HCT116 (cell line): Measurements from ENCODE around the gene GPR37L1. TPM values are rescaled to one million over a fixed set of nuclear protein-coding genes. Genes with fewer than 3 reads are reported as not detected.

Experiments
- ATAC-seq: fragments of 200-7000 bp; cut with Tn5 transposase; 2 replicates; pipeline ENCODE4 v1.9.1; 2020; ENCODE audit warnings: mild to moderate bottlenecking, moderate library complexity
- BruUV-seq: library from RNA; stranded (reverse); fragments of 400-500 nt; replicated peaks from 2 replicates; lab custom pipeline; 2021; lab: Mats Ljungman, UMichigan
- CTCF ChIA-PET: fragments of 300-600 bp; sonication (Branson Sonifier 250); formaldehyde crosslinking; loops from one replicate; lab custom pipeline; 2021; ENCODE audit warnings: antibody characterized with exemption; lab: Charles Lee
- POLR2A ChIA-PET: fragments of 300-600, 350-600 bp; sonication (Branson Sonifier 250); formaldehyde crosslinking; loops from one replicate; lab custom pipeline; 2021; ENCODE audit warnings: antibody characterized with exemption; lab: Charles Lee
- RAD21 ChIA-PET, 2 experiments: fragments of 300-600 bp; sonication (Branson Sonifier 250); formaldehyde crosslinking; loops; one replicate each; lab custom pipeline; 2023; ENCODE audit warnings: low total read pairs in 2 of 2; ENCODE audit not compliant: uncharacterized antibody in 2 of 2, unreplicated experiment in 2 of 2, low non-redundant PET in 1 of 2; lab: Charles Lee
- DNase-seq: peaks from one replicate; pipeline ENCODE4 v3.0.0-alpha.2; 2010; ENCODE audit warnings: low read depth, low spot score
- H2AFZ ChIP-seq: fragments of 200-600 bp; shearing (Covaris generic), sonication (generic); 2 replicates; pipeline ENCODE4 v1.6.1; 2017; ENCODE audit warnings: low read depth, mixed run types, mixed read lengths, antibody characterized with exemption, low read length; ENCODE audit not compliant: poor library complexity, severe bottlenecking
- H3K27ac ChIP-seq: 2 replicates; pipeline ENCODE4 v1.5.1; 2012; ENCODE audit warnings: low read depth, low read length
- H3K27me3 ChIP-seq: fragments of 200-600 bp; sonication (generic); 2 replicates; pipeline ENCODE4 v1.6.1; 2016; ENCODE audit warnings: mixed run types, low read length, mixed read lengths; ENCODE audit not compliant: insufficient read depth
- H3K36me3 ChIP-seq, 2 experiments: fragments of 200-500 bp in 1 of 2; fragments of 200-600 bp in 1 of 2; sonication (Bioruptor generic) in 1 of 2; sonication (generic) in 1 of 2; 2 replicates each; pipeline versions ENCODE4 v1.5.1 to v1.6.1; 2014 to 2016; ENCODE audit warnings: low read length in 2 of 2, inconsistent platforms in 1 of 2, mixed read lengths in 1 of 2, mixed run types in 1 of 2; ENCODE audit not compliant: insufficient read depth in 2 of 2, control insufficient read depth in 1 of 2
- H3K4me1 ChIP-seq, 2 experiments: fragments of 200-600 bp in 1 of 2; sonication (generic) in 1 of 2; 2 replicates each; pipeline versions ENCODE4 v1.5.1 to v1.6.1; 2012 to 2017; ENCODE audit warnings: low read length in 2 of 2, inconsistent platforms in 1 of 2, mild to moderate bottlenecking in 1 of 2, mixed read lengths in 1 of 2, mixed run types in 1 of 2, moderate library complexity in 1 of 2; ENCODE audit not compliant: insufficient read depth in 2 of 2, control insufficient read depth in 1 of 2
- H3K4me2 ChIP-seq: fragments of 200-600 bp; sonication (generic); 2 replicates; pipeline ENCODE4 v1.6.1; 2017; ENCODE audit warnings: mixed run types, low read length, mixed read lengths
- H3K4me3 ChIP-seq, 2 experiments: fragments of 200-600 bp in 1 of 2; sonication (generic) in 1 of 2; replicated peaks in 1 of 2; 2 replicates each; pipeline ENCODE4 v1.5.1; 2011 to 2016; ENCODE audit warnings: low read length in 2 of 2, control low read depth in 1 of 2, low read depth in 1 of 2, mild to moderate bottlenecking in 1 of 2, mixed read lengths in 1 of 2, mixed run types in 1 of 2
- H3K79me2 ChIP-seq: fragments of 200-600 bp; sonication (generic); 2 replicates; pipeline ENCODE4 v1.6.1; 2017; ENCODE audit warnings: mild to moderate bottlenecking, mixed run types, low read length, moderate library complexity, mixed read lengths; ENCODE audit not compliant: insufficient read depth
- H3K9ac ChIP-seq: fragments of 200-600 bp; sonication (generic); 2 replicates; pipeline ENCODE4 v1.6.1; 2016; ENCODE audit warnings: low read length, mixed read lengths
- H3K9me2 ChIP-seq: fragments of 200-600 bp; sonication (generic), shearing (Covaris generic); 2 replicates; pipeline ENCODE4 v1.6.1; 2017; ENCODE audit warnings: mixed run types, mild to moderate bottlenecking, moderate library complexity; ENCODE audit not compliant: insufficient read depth
- H3K9me3 ChIP-seq, 2 experiments: fragments of 200-500 bp in 1 of 2; fragments of 200-600 bp in 1 of 2; sonication (Bioruptor generic) in 1 of 2; sonication (generic) in 1 of 2; 2 replicates each; pipeline ENCODE4 v1.6.1; 2014 to 2017; ENCODE audit warnings: low read length in 2 of 2, mixed read lengths in 2 of 2, inconsistent platforms in 1 of 2, low read depth in 1 of 2, mild to moderate bottlenecking in 1 of 2, mixed run types in 1 of 2, moderate library complexity in 1 of 2; ENCODE audit not compliant: control insufficient read depth in 1 of 2, insufficient read depth in 1 of 2
- H4K20me1 ChIP-seq: fragments of 200-600 bp; sonication (generic), shearing (Covaris generic); 2 replicates; pipeline ENCODE4 v1.6.1; 2017; ENCODE audit warnings: mixed run types, mild to moderate bottlenecking, moderate library complexity; ENCODE audit not compliant: insufficient read depth
- CBX3 ChIP-seq: IDR thresholded peaks from 2 replicates; pipeline ENCODE4 v1.6.1; 2012; ENCODE audit warnings: low read depth
- CEBPB ChIP-seq: IDR thresholded peaks from 2 replicates; pipeline ENCODE4 v1.6.1; 2012; ENCODE audit warnings: low read depth
- EGR1 ChIP-seq: IDR thresholded peaks from 2 replicates; pipeline ENCODE4 v1.6.1; 2012; ENCODE audit warnings: low read depth
- ELF1 ChIP-seq: IDR thresholded peaks from 2 replicates; pipeline ENCODE4 v1.6.1; 2012; ENCODE audit warnings: low read depth, borderline replicate concordance
- EZH2 ChIP-seq: fragments of 200-600 bp; sonication (generic); IDR thresholded peaks from 2 replicates; pipeline ENCODE4 v1.6.1; 2017; ENCODE audit warnings: antibody characterized with exemption, mixed run types
- EZH2phosphoT487 ChIP-seq: fragments of 200-600 bp; IDR thresholded peaks from 2 replicates; pipeline ENCODE4 v1.6.1; 2018; ENCODE audit warnings: antibody characterized with exemption, borderline replicate concordance
- FOSL1 ChIP-seq: IDR thresholded peaks from 2 replicates; pipeline ENCODE4 v1.6.1; 2012; ENCODE audit warnings: low read depth
- RAD21 ChIP-seq: IDR thresholded peaks from 2 replicates; pipeline ENCODE4 v1.6.1; 2012; ENCODE audit warnings: low read depth, mild to moderate bottlenecking
- SIN3A ChIP-seq: IDR thresholded peaks from 2 replicates; pipeline ENCODE4 v1.6.1; 2012; ENCODE audit warnings: low read depth
- SP1 ChIP-seq: IDR thresholded peaks from 2 replicates; pipeline ENCODE4 v1.6.1; 2012; ENCODE audit warnings: low read depth
- SRF ChIP-seq: IDR thresholded peaks from 2 replicates; pipeline ENCODE4 v1.6.1; 2012; ENCODE audit warnings: low read depth
- TCF7L2 ChIP-seq: IDR thresholded peaks from 2 replicates; pipeline ENCODE4 v1.7.0; 2011; ENCODE audit warnings: borderline replicate concordance, inconsistent platforms; ENCODE audit not compliant: insufficient read depth, insufficient read length; ENCODE audit errors: extremely low read depth
- ZFX ChIP-seq: fragments of 450-650 bp; IDR thresholded peaks from 2 replicates; pipeline ENCODE4 v1.6.1; 2017
- ZNF274 ChIP-seq: fragments of 200-500 bp; sonication (Bioruptor generic); IDR thresholded peaks from 2 replicates; pipeline ENCODE4 v1.6.1; 2014; ENCODE audit warnings: mild to moderate bottlenecking, low read depth, low read length, inconsistent platforms
- intact Hi-C: fragments of 100-400 bp; cut with micrococcal nuclease; formaldehyde crosslinking; loops from 2 replicates; pipeline ENCODE4 v1.10.0; 2022
- total RNA-seq: library from RNA; stranded (reverse); gene quantifications from one replicate; pipeline ENCODE4 v1.2.1, GENCODE V29; 2021; ENCODE audit not compliant: unreplicated experiment
- TF ChIP-seq, protein P1 (sequence below): IDR thresholded peaks from 2 replicates; pipeline ENCODE4 v1.6.1; 2011; ENCODE audit warnings: mild to moderate bottlenecking, low read length, moderate library complexity; ENCODE audit not compliant: insufficient replicate concordance; ENCODE audit errors: extremely low read depth
- TF ChIP-seq, protein P2 (sequence below), 3 experiments: fragments of 200-600 bp in 1 of 3; sonication (generic) in 1 of 3; IDR thresholded peaks in 2 of 3; conservative IDR thresholded peaks in 1 of 3; 2 replicates each; pipeline ENCODE4 v1.5.1; 2012 to 2017; ENCODE audit warnings: low read depth in 2 of 3, low read length in 2 of 3, antibody characterized with exemption in 1 of 3, borderline replicate concordance in 1 of 3, control low read depth in 1 of 3, mild to moderate bottlenecking in 1 of 3, mixed read lengths in 1 of 3, mixed run types in 1 of 3, moderate library complexity in 1 of 3; ENCODE audit not compliant: insufficient read depth in 1 of 3
- TF ChIP-seq, protein P3 (sequence below): IDR thresholded peaks from 2 replicates; pipeline ENCODE4 v1.6.1; 2012
- TF ChIP-seq, protein P4 (sequence below): IDR thresholded peaks from 2 replicates; pipeline ENCODE4 v1.6.1; 2012

The GPR37L1 gene
- total RNA-seq, 1 experiment from 2014 or later: 0.10 TPM

DNA sequence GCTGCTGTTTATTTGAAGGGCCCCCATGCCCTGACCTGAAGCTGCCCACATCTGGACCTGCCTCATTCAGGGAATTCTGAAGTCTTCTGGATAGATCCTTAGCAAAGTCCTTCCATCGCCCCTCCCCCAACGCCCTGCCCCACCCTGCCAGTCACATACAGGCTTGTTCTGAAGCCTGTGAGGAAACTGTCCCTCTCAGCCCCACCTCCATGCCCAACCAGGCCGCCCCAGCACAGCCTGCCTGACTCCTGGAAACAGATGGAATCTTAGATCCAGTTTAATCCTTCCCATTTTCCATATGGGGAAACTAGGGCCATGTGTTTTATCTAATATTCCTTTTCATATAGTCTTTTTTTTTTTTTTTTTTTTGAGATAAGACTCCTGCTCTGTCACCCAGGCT is 44.5 kb upstream of the GPR37L1 start:
- Histone ChIP-seq H3K4me3 (no peak overlapping the region), H3K79me2 (no peaks in the 10 kb centered on the region), H3K4me1 (peaks cover 37 to 63% of the 10 kb centered on the region in 2 experiments), H3K9me2 (no peaks in the 10 kb centered on the region), H3K27ac (no peak overlapping the region), H4K20me1 (no peaks in the 10 kb centered on the region), H3K27me3 (no peaks in the 10 kb centered on the region), H3K9ac (no peak overlapping the region; the same call in 1 of the 2 replicates), H3K4me2 (peak overlapping the region; percentile 68), H3K36me3 (no peaks in the 10 kb centered on the region), H3K9me3 (no peaks in the 10 kb centered on the region), H2AFZ (no peak overlapping the region)
- intact Hi-C loops: no loop called here
- ChIA-PET CTCF (no interaction called here), RAD21 (no interaction called here), POLR2A (interaction anchor here (1.3 to 1.4 kb wide), 2 partner anchors 22 to 68 kb away, joined by 3 to 6 read pairs; partner anchors contain the start of gene ELF3)
- BruUV-seq: no TSS peak
- ATAC-seq (no peak), DNase-seq (no peak)
- TF ChIP-seq, protein P1, sequence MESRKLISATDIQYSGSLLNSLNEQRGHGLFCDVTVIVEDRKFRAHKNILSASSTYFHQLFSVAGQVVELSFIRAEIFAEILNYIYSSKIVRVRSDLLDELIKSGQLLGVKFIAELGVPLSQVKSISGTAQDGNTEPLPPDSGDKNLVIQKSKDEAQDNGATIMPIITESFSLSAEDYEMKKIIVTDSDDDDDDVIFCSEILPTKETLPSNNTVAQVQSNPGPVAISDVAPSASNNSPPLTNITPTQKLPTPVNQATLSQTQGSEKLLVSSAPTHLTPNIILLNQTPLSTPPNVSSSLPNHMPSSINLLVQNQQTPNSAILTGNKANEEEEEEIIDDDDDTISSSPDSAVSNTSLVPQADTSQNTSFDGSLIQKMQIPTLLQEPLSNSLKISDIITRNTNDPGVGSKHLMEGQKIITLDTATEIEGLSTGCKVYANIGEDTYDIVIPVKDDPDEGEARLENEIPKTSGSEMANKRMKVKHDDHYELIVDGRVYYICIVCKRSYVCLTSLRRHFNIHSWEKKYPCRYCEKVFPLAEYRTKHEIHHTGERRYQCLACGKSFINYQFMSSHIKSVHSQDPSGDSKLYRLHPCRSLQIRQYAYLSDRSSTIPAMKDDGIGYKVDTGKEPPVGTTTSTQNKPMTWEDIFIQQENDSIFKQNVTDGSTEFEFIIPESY: no peak
- TF ChIP-seq, protein P2, sequence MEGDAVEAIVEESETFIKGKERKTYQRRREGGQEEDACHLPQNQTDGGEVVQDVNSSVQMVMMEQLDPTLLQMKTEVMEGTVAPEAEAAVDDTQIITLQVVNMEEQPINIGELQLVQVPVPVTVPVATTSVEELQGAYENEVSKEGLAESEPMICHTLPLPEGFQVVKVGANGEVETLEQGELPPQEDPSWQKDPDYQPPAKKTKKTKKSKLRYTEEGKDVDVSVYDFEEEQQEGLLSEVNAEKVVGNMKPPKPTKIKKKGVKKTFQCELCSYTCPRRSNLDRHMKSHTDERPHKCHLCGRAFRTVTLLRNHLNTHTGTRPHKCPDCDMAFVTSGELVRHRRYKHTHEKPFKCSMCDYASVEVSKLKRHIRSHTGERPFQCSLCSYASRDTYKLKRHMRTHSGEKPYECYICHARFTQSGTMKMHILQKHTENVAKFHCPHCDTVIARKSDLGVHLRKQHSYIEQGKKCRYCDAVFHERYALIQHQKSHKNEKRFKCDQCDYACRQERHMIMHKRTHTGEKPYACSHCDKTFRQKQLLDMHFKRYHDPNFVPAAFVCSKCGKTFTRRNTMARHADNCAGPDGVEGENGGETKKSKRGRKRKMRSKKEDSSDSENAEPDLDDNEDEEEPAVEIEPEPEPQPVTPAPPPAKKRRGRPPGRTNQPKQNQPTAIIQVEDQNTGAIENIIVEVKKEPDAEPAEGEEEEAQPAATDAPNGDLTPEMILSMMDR (IDR thresholded peaks at IDR 0.05 in 2 of 3, conservative IDR thresholded peaks at IDR 0.05 in 1 of 3; ENCODE audit: borderline replicate concordance in 1 of 3, insufficient read depth in 1 of 3, low read depth in 2 of 3, low read length in 2 of 3): no peak
- TF ChIP-seq CBX3 (no peak), ZFX (no peak), ELF1 (no peak), EZH2phosphoT487 (no peak), RAD21 (no peak), CEBPB (no peak), SP1 (no peak), ZNF274 (no peak), SIN3A (no peak), SRF (no peak), EGR1 (no peak), EZH2 (no peak), FOSL1 (no peak), TCF7L2 (no peak)
- TF ChIP-seq, protein P3, sequence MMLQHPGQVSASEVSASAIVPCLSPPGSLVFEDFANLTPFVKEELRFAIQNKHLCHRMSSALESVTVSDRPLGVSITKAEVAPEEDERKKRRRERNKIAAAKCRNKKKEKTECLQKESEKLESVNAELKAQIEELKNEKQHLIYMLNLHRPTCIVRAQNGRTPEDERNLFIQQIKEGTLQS: no peak
- TF ChIP-seq, protein P4, sequence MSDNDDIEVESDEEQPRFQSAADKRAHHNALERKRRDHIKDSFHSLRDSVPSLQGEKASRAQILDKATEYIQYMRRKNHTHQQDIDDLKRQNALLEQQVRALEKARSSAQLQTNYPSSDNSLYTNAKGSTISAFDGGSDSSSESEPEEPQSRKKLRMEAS: no peak
